Astrocyte of the spinal cord (primary cell): ENCODE results near the gene PMFBP1.

Experiments
- DNase-seq: peaks from one replicate; pipeline ENCODE4 v3.0.0; 2011; ENCODE audit warnings: low read depth, low spot score
- H3K4me3 ChIP-seq: 2 replicates; pipeline ENCODE4 v1.5.1; 2011; ENCODE audit warnings: low read depth, mild to moderate bottlenecking, low read length, moderate library complexity
- CTCF ChIP-seq: IDR thresholded peaks from 2 replicates; pipeline ENCODE4 v1.5.1; 2012; ENCODE audit warnings: low read depth, mild to moderate bottlenecking, low read length, inconsistent platforms
- in situ Hi-C: cut with HindIII; loops from 2 replicates; pipeline ENCODE4 v1.10.0; 2017; ENCODE audit warnings: low sequenced_read_pairs

The PMFBP1 gene

GRCh38 chr16:72173997-72174396, 2.0 kb upstream of the PMFBP1 start:
- no peak for DNase-seq
- TF ChIP-seq CTCF, result no peak
- no peak overlapping the region for H3K4me3 ChIP-seq
- in situ Hi-C loops, result no loop called here

- TF ChIP-seq CTCF, result no peak
- H3K4me3 ChIP-seq, result no peak overlapping the region
- no peak for DNase-seq
- in situ Hi-C loops, result no loop called here
These were observed 719 bp downstream of the PMFBP1 start for GRCh38 chr16:72171236-72171635.

GRCh38 chr16:72169708-72170107, 2.2 kb downstream of the PMFBP1 start:
- no peak for TF ChIP-seq CTCF
- no peak for DNase-seq
- H3K4me3 ChIP-seq, result no peak overlapping the region
- in situ Hi-C loops, result no loop called here

GRCh38 chr16:72168365-72168764, 3.6 kb downstream of the PMFBP1 start:
- in situ Hi-C loops, result no loop called here

GRCh38 chr16:72166954-72167561, 4.9 kb downstream of the PMFBP1 start:
- no peak for DNase-seq
- no peak for TF ChIP-seq CTCF
- in situ Hi-C loops, result no loop called here
- no peak overlapping the region for H3K4me3 ChIP-seq

More at GRCh38 chr16:72168365-72168764, 3.6 kb downstream of the PMFBP1 start:
- DNase-seq, result no peak
- TF ChIP-seq CTCF, result no peak
- no peak overlapping the region for H3K4me3 ChIP-seq

GRCh38 chr16:72166151-72166550, 5.8 kb downstream of the PMFBP1 start:
- in situ Hi-C loops, result no loop called here
- no peak for DNase-seq
- no peak overlapping the region for H3K4me3 ChIP-seq
- TF ChIP-seq CTCF, result no peak
